GM12875 (cell line): ENCODE results near the gene PADI3.

ENCODE experiments used
- H3K4me3 ChIP-seq: one replicate; pipeline ENCODE4 v1.5.1; 2011; ENCODE audit warnings: low read depth, low read length, control low read depth
- TF ChIP-seq, protein P1 (sequence below): IDR thresholded peaks from 2 replicates; pipeline ENCODE4 v1.5.1; 2011; ENCODE audit warnings: low read depth, mild to moderate bottlenecking, control low read depth, inconsistent platforms, low read length, moderate library complexity, borderline replicate concordance; ENCODE audit not compliant: insufficient read depth

The PADI3 gene

GRCh38 chr1:17243274-17243673, 5.6 kb upstream of the PADI3 start:
- TF ChIP-seq, protein P1, sequence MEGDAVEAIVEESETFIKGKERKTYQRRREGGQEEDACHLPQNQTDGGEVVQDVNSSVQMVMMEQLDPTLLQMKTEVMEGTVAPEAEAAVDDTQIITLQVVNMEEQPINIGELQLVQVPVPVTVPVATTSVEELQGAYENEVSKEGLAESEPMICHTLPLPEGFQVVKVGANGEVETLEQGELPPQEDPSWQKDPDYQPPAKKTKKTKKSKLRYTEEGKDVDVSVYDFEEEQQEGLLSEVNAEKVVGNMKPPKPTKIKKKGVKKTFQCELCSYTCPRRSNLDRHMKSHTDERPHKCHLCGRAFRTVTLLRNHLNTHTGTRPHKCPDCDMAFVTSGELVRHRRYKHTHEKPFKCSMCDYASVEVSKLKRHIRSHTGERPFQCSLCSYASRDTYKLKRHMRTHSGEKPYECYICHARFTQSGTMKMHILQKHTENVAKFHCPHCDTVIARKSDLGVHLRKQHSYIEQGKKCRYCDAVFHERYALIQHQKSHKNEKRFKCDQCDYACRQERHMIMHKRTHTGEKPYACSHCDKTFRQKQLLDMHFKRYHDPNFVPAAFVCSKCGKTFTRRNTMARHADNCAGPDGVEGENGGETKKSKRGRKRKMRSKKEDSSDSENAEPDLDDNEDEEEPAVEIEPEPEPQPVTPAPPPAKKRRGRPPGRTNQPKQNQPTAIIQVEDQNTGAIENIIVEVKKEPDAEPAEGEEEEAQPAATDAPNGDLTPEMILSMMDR = no peak
- H3K4me3 ChIP-seq = no peak overlapping the region

- H3K4me3 ChIP-seq = no peak overlapping the region
- TF ChIP-seq, protein P1 = no peak
Observed at GRCh38 chr1:17244821-17245740, 3.8 kb upstream of the PADI3 start.

GRCh38 chr1:17245816-17246325, 3.0 kb upstream of the PADI3 start:
- TF ChIP-seq, protein P1 = no peak
- H3K4me3 ChIP-seq = no peak overlapping the region

GRCh38 chr1:17246971-17247370, 1.9 kb upstream of the PADI3 start:
- no peak overlapping the region for H3K4me3 ChIP-seq
- TF ChIP-seq, protein P1 = no peak

DNA sequence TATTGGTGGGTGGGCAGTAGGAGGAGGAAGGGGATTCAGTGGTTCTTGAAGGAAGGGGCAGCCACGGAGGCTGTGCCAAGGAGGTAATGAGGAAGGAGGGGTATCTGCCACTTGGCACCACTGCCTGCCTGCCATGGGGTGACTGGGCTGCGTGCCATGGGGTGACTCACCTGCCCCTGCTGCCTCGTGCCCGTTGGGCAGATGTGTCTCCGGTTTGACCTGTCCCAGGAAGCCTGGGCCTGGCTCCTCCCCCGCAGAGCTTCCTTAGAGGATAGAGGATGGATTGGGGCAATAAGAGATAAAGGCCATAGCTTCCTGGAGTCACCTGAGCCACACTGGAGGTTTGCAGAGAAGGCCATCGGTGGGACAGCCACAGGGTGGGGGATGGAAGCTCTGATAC, 1.7 kb downstream of the PADI3 start:
- TF ChIP-seq, protein P1 = no peak
- no peak overlapping the region for H3K4me3 ChIP-seq

- TF ChIP-seq, protein P1 = no peak
- H3K4me3 ChIP-seq = no peak overlapping the region
Observed at GRCh38 chr1:17251246-17251645, 2.3 kb downstream of the PADI3 start.
